Tibial nerve (tissue), 4 donors: ENCODE measurements around the gene SNTB2. TPM values are rescaled to one million over a fixed set of nuclear protein-coding genes. Genes with fewer than 3 reads are reported as not detected.
A peak's percentile ranks its signal among the peaks of the same experiment; 100 is the strongest.
"Not testable (repeated sequence)": the region's sequence is repeated elsewhere in the genome, so short reads cannot be mapped to it uniquely, and the experiment has no call there.

Source experiments
- DNase-seq, 2 donors: peaks; one replicate each; pipeline ENCODE4 v3.0.0-alpha.2; 2019; ENCODE audit warnings: low spot score in 2 of 2
- H3K27ac ChIP-seq, 4 donors: fragments of 200-600 bp; sonication (generic) in 3 of 4; one replicate each; pipeline ENCODE4 v1.5.1; 2017 to 2019; ENCODE audit warnings: mild to moderate bottlenecking in 1 of 4
- H3K27me3 ChIP-seq, 2 donors: fragments of 200-600 bp; sonication (generic) in 1 of 2; one replicate each; pipeline versions ENCODE4 v1.5.1 to v1.6.0; 2017 to 2019
- H3K36me3 ChIP-seq, 3 donors: fragments of 200-600 bp; sonication (generic); one replicate each; pipeline ENCODE4 v1.5.1; 2018 to 2019
- H3K4me1 ChIP-seq, 4 donors: fragments of 200-600 bp; sonication (generic) in 3 of 4; one replicate each; pipeline ENCODE4 v1.5.1; 2017 to 2019
- H3K4me3 ChIP-seq, 4 donors: fragments of 200-600 bp; sonication (generic) in 3 of 4; one replicate each; pipeline ENCODE4 v1.5.1; 2017 to 2019; ENCODE audit warnings: mild to moderate bottlenecking in 1 of 4, moderate library complexity in 1 of 4
- H3K9me3 ChIP-seq, 4 donors: fragments of 200-600 bp; sonication (generic) in 3 of 4; one replicate each; pipeline ENCODE4 v1.5.1; 2017 to 2019
- EP300 ChIP-seq, 2 donors: sonication (generic); formaldehyde crosslinking; IDR thresholded peaks; one replicate each; pipeline ENCODE4 v1.6.1; 2017; ENCODE audit warnings: antibody characterized with exemption in 2 of 2, mild to moderate bottlenecking in 1 of 2
- POLR2A ChIP-seq, 2 donors: fragments of 450-650 bp; IDR thresholded peaks; one replicate each; pipeline ENCODE4 v1.6.1; 2017; ENCODE audit warnings: antibody characterized with exemption in 2 of 2, mild to moderate bottlenecking in 2 of 2, moderate library complexity in 2 of 2
- WGBS, 2 donors: methylation state at CpG; one replicate each; pipeline ENCODE4 v1.1.5; 2018; 5-methylcytosine and 5-hydroxymethylcytosine counted together
- total RNA-seq, 4 donors: library from RNA; depleted of rRNA; stranded (reverse); fragments of >200 nt; gene quantifications; one replicate each; pipeline ENCODE4 v1.1.0, GENCODE V29; 2016
- TF ChIP-seq, protein P1 (sequence below), 5 experiments: fragments of 200-600 bp in 3 of 5; fragments of 450-650 bp in 2 of 5; sonication (generic) in 3 of 5; IDR thresholded peaks; one replicate each; pipeline ENCODE4 v1.5.1; 2016 to 2019; ENCODE audit warnings: antibody characterized with exemption in 5 of 5, mild to moderate bottlenecking in 3 of 5, moderate library complexity in 2 of 5

The SNTB2 gene
- total RNA-seq, 4 donors from 2014 or later, result 33.1 to 50.2 (median 37.7) TPM

DNA sequence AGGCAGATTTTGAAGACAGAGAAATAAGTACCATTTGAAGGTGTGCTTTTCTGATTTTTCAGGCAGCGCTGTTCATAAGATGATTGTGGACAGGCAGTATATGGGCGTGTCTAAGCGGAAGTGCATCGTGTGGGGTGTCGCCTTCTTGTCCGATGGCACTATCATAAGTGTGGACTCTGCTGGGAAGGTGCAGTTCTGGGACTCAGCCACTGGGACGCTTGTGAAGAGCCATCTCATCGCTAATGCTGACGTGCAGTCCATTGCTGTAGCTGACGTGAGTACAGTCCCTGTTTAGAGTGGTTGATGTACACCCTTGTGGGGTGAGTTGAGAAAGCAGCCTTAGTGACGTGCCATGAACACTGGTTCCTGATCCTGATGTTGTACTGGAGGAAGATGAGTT, 43.8 kb upstream of the SNTB2 start:
- H3K4me3 ChIP-seq, result no peak overlapping the region
- no peak overlapping the region for H3K27ac ChIP-seq
- no peak for DNase-seq
- peaks cover 0 to 94% (median 14%) of the 10 kb centered on the region in 3 donors for H3K36me3 ChIP-seq
- no peaks in the 10 kb centered on the region for H3K4me1 ChIP-seq
- 87 to 90% methylated on average over 11 of the region's 11 CpGs for WGBS, 2 donors
- H3K9me3 ChIP-seq, result no peaks in the 10 kb centered on the region
- no peaks in the 10 kb centered on the region for H3K27me3 ChIP-seq
- TF ChIP-seq EP300 (IDR thresholded peaks at IDR 0.05), result no peak
- no peak for TF ChIP-seq POLR2A (IDR thresholded peaks at IDR 0.05)
- TF ChIP-seq, protein P1, sequence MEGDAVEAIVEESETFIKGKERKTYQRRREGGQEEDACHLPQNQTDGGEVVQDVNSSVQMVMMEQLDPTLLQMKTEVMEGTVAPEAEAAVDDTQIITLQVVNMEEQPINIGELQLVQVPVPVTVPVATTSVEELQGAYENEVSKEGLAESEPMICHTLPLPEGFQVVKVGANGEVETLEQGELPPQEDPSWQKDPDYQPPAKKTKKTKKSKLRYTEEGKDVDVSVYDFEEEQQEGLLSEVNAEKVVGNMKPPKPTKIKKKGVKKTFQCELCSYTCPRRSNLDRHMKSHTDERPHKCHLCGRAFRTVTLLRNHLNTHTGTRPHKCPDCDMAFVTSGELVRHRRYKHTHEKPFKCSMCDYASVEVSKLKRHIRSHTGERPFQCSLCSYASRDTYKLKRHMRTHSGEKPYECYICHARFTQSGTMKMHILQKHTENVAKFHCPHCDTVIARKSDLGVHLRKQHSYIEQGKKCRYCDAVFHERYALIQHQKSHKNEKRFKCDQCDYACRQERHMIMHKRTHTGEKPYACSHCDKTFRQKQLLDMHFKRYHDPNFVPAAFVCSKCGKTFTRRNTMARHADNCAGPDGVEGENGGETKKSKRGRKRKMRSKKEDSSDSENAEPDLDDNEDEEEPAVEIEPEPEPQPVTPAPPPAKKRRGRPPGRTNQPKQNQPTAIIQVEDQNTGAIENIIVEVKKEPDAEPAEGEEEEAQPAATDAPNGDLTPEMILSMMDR (IDR thresholded peaks at IDR 0.05), result no peak

DNA sequence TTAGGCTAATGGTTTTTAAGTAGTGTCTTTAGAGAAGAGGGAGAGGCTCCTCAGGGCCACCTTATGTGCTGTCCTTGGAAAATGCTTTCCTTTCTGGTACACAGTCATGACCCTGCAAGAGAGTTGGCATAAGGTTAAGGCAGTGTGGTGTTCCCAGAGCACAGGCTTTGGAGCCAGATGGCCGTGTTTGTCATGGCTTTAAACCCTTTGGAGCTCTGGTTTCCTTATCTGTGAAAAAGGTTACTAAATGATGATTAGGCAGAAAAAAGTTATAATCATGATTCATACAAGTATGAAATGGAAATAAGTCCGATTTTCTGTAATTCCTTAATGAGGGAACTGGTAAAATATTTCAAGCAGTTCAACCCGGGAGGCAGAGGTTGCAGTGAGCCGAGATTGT, 41.3 kb upstream of the SNTB2 start:
- TF ChIP-seq EP300 (IDR thresholded peaks at IDR 0.05) (no peak), POLR2A (IDR thresholded peaks at IDR 0.05) (no peak)
- TF ChIP-seq, protein P1 (IDR thresholded peaks at IDR 0.05), result no peak
- no peak for DNase-seq
- WGBS, 2 donors, result 77 to 80% methylated on average over 4 of the region's 4 CpGs
- H3K9me3 ChIP-seq, result no peaks in the 10 kb centered on the region
- no peak overlapping the region for H3K4me3 ChIP-seq
- peaks cover 0 to 4% (median 0%) of the 10 kb centered on the region in 4 donors for H3K4me1 ChIP-seq
- no peak overlapping the region for H3K27ac ChIP-seq
- H3K36me3 ChIP-seq, result peaks cover 0 to 88% (median 12%) of the 10 kb centered on the region in 3 donors
- H3K27me3 ChIP-seq, result no peaks in the 10 kb centered on the region

GRCh38 chr16:69149621-69150020, 37.3 kb upstream of the SNTB2 start:
- WGBS, 2 donors, result 78 to 81% methylated on average over 9 of the region's 9 CpGs
- peaks cover 0 to 89% (median 3%) of the 10 kb centered on the region in 3 donors for H3K36me3 ChIP-seq

GRCh38 chr16:69150146-69150865, 36.7 kb upstream of the SNTB2 start:
- TF ChIP-seq, protein P1 (IDR thresholded peaks at IDR 0.05), result peak; percentile 68 to 87 (median 79)
- TF ChIP-seq POLR2A (IDR thresholded peaks at IDR 0.05), result no peak
- peak in 1 of 2 donors; percentile 14 for TF ChIP-seq EP300 (IDR thresholded peaks at IDR 0.05)
- peak in 1 of 2 donors; percentile 94 for DNase-seq
- H3K36me3 ChIP-seq, result peaks cover 0 to 89% (median 3%) of the 10 kb centered on the region in 3 donors
- no peaks in the 10 kb centered on the region for H3K9me3 ChIP-seq
- WGBS, 2 donors, result 52 to 61% methylated on average over 16 of the region's 16 CpGs
- no peak overlapping the region for H3K27ac ChIP-seq
- H3K4me3 ChIP-seq, result no peak overlapping the region
- H3K27me3 ChIP-seq, result no peaks in the 10 kb centered on the region
- peaks cover 0 to 4% (median 0%) of the 10 kb centered on the region in 4 donors for H3K4me1 ChIP-seq

More at GRCh38 chr16:69149621-69150020, 37.3 kb upstream of the SNTB2 start:
- H3K9me3 ChIP-seq, DNase-seq, H3K27ac ChIP-seq, H3K27me3 ChIP-seq, H3K4me1 ChIP-seq, H3K4me3 ChIP-seq: not testable (repeated sequence)

- no peaks in the 10 kb centered on the region for H3K9me3 ChIP-seq
- H3K27me3 ChIP-seq, result no peaks in the 10 kb centered on the region
- no peaks in the 10 kb centered on the region for H3K4me1 ChIP-seq
- no peak overlapping the region for H3K27ac ChIP-seq
- H3K36me3 ChIP-seq, result peaks cover 3 to 97% (median 9%) of the 10 kb centered on the region in 3 donors
- WGBS, 2 donors, result 76 to 82% methylated on average over 3 of the region's 3 CpGs
- H3K4me3 ChIP-seq, result no peak overlapping the region
- DNase-seq, result no peak
- TF ChIP-seq POLR2A (IDR thresholded peaks at IDR 0.05) (no peak), EP300 (IDR thresholded peaks at IDR 0.05) (no peak)
- TF ChIP-seq, protein P1 (IDR thresholded peaks at IDR 0.05), result no peak
Measured at GRCh38 chr16:69157196-69157595, 29.8 kb upstream of the SNTB2 start.
